Stimulated activated CD8-positive, alpha-beta memory T cell treated with anti-CD3 and anti-CD28 coated beads, Interleukin-4, amount 100 ng/mL, for 48 hours (primary cell): ENCODE data around the gene CHN2.

ENCODE experiments used
- DNase-seq: peaks from one replicate; pipeline ENCODE4 v3.0.0-alpha.2; 2020

Gene CHN2

GRCh38 chr7:29413626-29414136, 219.1 kb downstream of the CHN2 start:
- DNase-seq, result no peak

GRCh38 chr7:29414216-29414615, 219.6 kb downstream of the CHN2 start:
- DNase-seq, result no peak

- no peak for DNase-seq
These were observed 220.6 kb downstream of the CHN2 start for GRCh38 chr7:29415215-29415614.

GRCh38 chr7:29416276-29416937, 221.8 kb downstream of the CHN2 start:
- DNase-seq, result no peak

- no peak for DNase-seq
These were observed 222.3 kb downstream of the CHN2 start for GRCh38 chr7:29416938-29417305.

GRCh38 chr7:29418056-29418455, 223.5 kb downstream of the CHN2 start:
- DNase-seq, result no peak

- DNase-seq, result no peak
These were observed 224.1 kb downstream of the CHN2 start for GRCh38 chr7:29418651-29419050.

- no peak for DNase-seq
These were observed 225.4 kb downstream of the CHN2 start for GRCh38 chr7:29420011-29420410.

GRCh38 chr7:29421010-29421956, 226.7 kb downstream of the CHN2 start:
- no peak for DNase-seq

GRCh38 chr7:29422829-29423228, 228.3 kb downstream of the CHN2 start:
- no peak for DNase-seq

- DNase-seq, result no peak
These were observed 229.9 kb downstream of the CHN2 start for GRCh38 chr7:29424295-29424983.

GRCh38 chr7:29424984-29425309, 230.4 kb downstream of the CHN2 start:
- no peak for DNase-seq

- no peak for DNase-seq
These were observed 232.0 kb downstream of the CHN2 start for GRCh38 chr7:29426587-29426986.

GRCh38 chr7:29429401-29429800, 234.8 kb downstream of the CHN2 start:
- DNase-seq, result no peak

GRCh38 chr7:29430279-29430949, 235.8 kb downstream of the CHN2 start:
- no peak for DNase-seq

GRCh38 chr7:29431686-29432085, 237.1 kb downstream of the CHN2 start:
- no peak for DNase-seq

GRCh38 chr7:29432721-29433120, 238.1 kb downstream of the CHN2 start:
- no peak for DNase-seq

GRCh38 chr7:29434380-29434768, 239.8 kb downstream of the CHN2 start:
- DNase-seq, result no peak

GRCh38 chr7:29435167-29435566, 240.6 kb downstream of the CHN2 start:
- no peak for DNase-seq

GRCh38 chr7:29435902-29436301, 241.3 kb downstream of the CHN2 start:
- DNase-seq, result no peak

GRCh38 chr7:29442146-29442545, 247.6 kb downstream of the CHN2 start:
- no peak for DNase-seq

- DNase-seq, result no peak
These were observed 249.0 kb downstream of the CHN2 start for GRCh38 chr7:29443552-29443951.

GRCh38 chr7:29444267-29444666, 249.7 kb downstream of the CHN2 start:
- DNase-seq, result no peak
